Measurements from ENCODE around the gene FITM1. TPM values are rescaled to one million over a fixed set of nuclear protein-coding genes. Genes with fewer than 3 reads are reported as not detected.
A peak's percentile ranks its signal among the peaks of the same experiment; 100 is the strongest.

Gene FITM1
- total and polyA plus RNA-seq, 8 donors = 0.68 to 1.5 (median 0.99) TPM

GRCh38 chr14:24133735-24134134, 3.3 kb downstream of the FITM1 start:
- no peak overlapping the region for H3K4me3 ChIP-seq
- no peaks in the 10 kb centered on the region for H3K27me3 ChIP-seq
- H3K4me1 ChIP-seq = peaks cover 7 to 30% of the 10 kb centered on the region in 2 donors
- TF ChIP-seq CTCF (IDR thresholded peaks at IDR 0.05) = no peak
- no peak for ATAC-seq
- H3K9me3 ChIP-seq = no peaks in the 10 kb centered on the region
- H3K36me3 ChIP-seq = peaks cover 0 to 15% of the 10 kb centered on the region in 2 donors
- no peak for DNase-seq
- intact Hi-C loops (cut with DNase I) = no loop called here
- no peak overlapping the region for H3K27ac ChIP-seq

- no peaks in the 10 kb centered on the region for H3K27me3 ChIP-seq
- peak overlapping the region; percentile 90 to 99 for H3K4me3 ChIP-seq
- no peaks in the 10 kb centered on the region for H3K9me3 ChIP-seq
- H3K4me1 ChIP-seq = peaks cover 15 to 48% of the 10 kb centered on the region in 2 donors
- no peak for TF ChIP-seq CTCF (IDR thresholded peaks at IDR 0.05)
- peaks cover 0 to 29% of the 10 kb centered on the region in 2 donors for H3K36me3 ChIP-seq
- DNase-seq (no peak), ATAC-seq (no peak)
- intact Hi-C loops (cut with DNase I) = no loop called here
- peak overlapping the region; percentile 27 to 92 for H3K27ac ChIP-seq
These were observed 5.0 kb downstream of the FITM1 start for GRCh38 chr14:24135584-24135833.

- Histone ChIP-seq H3K27me3 (no peaks in the 10 kb centered on the region), H3K4me1 (peaks cover 15 to 53% of the 10 kb centered on the region in 2 donors), H3K27ac (peak within 1 kb of the TSS; percentile 82 to 92), H3K36me3 (peaks cover 0 to 29% of the 10 kb centered on the region in 2 donors), H3K4me3 (peak within 1 kb of the TSS; percentile 90 to 99), H3K9me3 (no peaks in the 10 kb centered on the region)
- peak; percentile 87 to 99 (median 96) for DNase-seq
- ATAC-seq = peak; percentile 99
- no peak for TF ChIP-seq CTCF (IDR thresholded peaks at IDR 0.05)
- intact Hi-C loops (cut with DNase I) = no loop called here
These were observed 5.6 kb downstream of the FITM1 start, which contains the start of gene PSME1 for GRCh38 chr14:24135834-24136683. TSS of gene PSME1 (plus strand) at chr14:24136194. CDS start at chr14:24136263, 69 bp downstream.

DNA sequence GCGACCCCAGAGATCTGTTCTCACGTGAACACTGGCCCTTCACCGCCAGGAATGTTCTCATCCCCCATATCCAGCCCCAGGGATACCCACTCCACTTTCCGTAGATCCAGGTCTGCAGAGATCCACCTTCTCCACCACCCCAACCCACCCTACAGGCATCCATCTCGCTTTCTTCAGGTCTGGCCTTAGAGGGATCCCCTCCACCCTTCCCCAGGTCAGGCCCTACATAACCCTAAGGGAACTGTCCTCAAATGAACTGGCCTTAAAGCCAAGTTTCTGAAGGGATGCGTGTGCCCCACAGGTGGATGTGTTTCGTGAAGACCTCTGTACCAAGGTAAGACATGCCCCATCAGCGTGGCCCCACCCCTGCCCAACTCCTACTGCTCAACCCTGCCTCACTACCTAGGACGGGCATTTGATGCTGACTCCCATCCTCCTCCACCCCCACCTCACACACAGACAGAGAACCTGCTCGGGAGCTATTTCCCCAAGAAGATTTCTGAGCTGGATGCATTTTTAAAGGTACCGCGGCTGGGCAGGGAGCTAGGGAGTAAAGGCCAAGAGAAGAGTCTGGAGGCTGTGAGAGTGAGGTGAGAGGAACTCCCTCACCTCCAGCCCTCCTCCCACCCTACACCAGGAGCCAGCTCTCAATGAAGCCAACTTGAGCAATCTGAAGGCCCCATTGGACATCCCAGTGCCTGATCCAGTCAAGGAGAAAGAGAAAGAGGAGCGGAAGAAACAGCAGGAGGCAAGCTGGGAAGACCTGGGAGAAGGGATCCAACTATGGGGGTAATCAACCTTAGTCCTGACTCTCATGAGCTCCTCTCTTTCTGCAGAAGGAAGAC, 6.4 kb downstream of the FITM1 start:
- DNase-seq (no peak), ATAC-seq (no peak)
- no peaks in the 10 kb centered on the region for H3K9me3 ChIP-seq
- TF ChIP-seq CTCF (IDR thresholded peaks at IDR 0.05) = no peak
- peak overlapping the region; percentile 90 to 99 for H3K4me3 ChIP-seq
- H3K36me3 ChIP-seq = peaks cover 0 to 29% of the 10 kb centered on the region in 2 donors
- peak overlapping the region; percentile 82 to 92 for H3K27ac ChIP-seq
- intact Hi-C loops (cut with DNase I) = no loop called here
- peaks cover 15 to 54% of the 10 kb centered on the region in 2 donors for H3K4me1 ChIP-seq
- H3K27me3 ChIP-seq = no peaks in the 10 kb centered on the region
